HCT116 (cell line): ENCODE measurements around the gene ZCCHC24. TPM values are rescaled to one million over a fixed set of nuclear protein-coding genes. Genes with fewer than 3 reads are reported as not detected.

Experiments
- ATAC-seq: fragments of 200-7000 bp; cut with Tn5 transposase; 2 replicates; pipeline ENCODE4 v1.9.1; 2020; ENCODE audit warnings: mild to moderate bottlenecking, moderate library complexity
- BruUV-seq: library from RNA; stranded (reverse); fragments of 400-500 nt; replicated peaks from 2 replicates; lab custom pipeline; 2021; lab: Mats Ljungman, UMichigan
- CTCF ChIA-PET: fragments of 300-600 bp; sonication (Branson Sonifier 250); formaldehyde crosslinking; loops from one replicate; lab custom pipeline; 2021; ENCODE audit warnings: antibody characterized with exemption; lab: Charles Lee
- POLR2A ChIA-PET: fragments of 300-600, 350-600 bp; sonication (Branson Sonifier 250); formaldehyde crosslinking; loops from one replicate; lab custom pipeline; 2021; ENCODE audit warnings: antibody characterized with exemption; lab: Charles Lee
- RAD21 ChIA-PET, 2 experiments: fragments of 300-600 bp; sonication (Branson Sonifier 250); formaldehyde crosslinking; loops; one replicate each; lab custom pipeline; 2023; ENCODE audit warnings: low total read pairs in 2 of 2; ENCODE audit not compliant: uncharacterized antibody in 2 of 2, unreplicated experiment in 2 of 2, low non-redundant PET in 1 of 2; lab: Charles Lee
- DNase-seq: peaks from one replicate; pipeline ENCODE4 v3.0.0-alpha.2; 2010; ENCODE audit warnings: low read depth, low spot score
- H2AFZ ChIP-seq: fragments of 200-600 bp; shearing (Covaris generic), sonication (generic); 2 replicates; pipeline ENCODE4 v1.6.1; 2017; ENCODE audit warnings: low read depth, mixed run types, mixed read lengths, antibody characterized with exemption, low read length; ENCODE audit not compliant: poor library complexity, severe bottlenecking
- H3K27ac ChIP-seq: 2 replicates; pipeline ENCODE4 v1.5.1; 2012; ENCODE audit warnings: low read depth, low read length
- H3K27me3 ChIP-seq: fragments of 200-600 bp; sonication (generic); 2 replicates; pipeline ENCODE4 v1.6.1; 2016; ENCODE audit warnings: mixed run types, low read length, mixed read lengths; ENCODE audit not compliant: insufficient read depth
- H3K36me3 ChIP-seq, 2 experiments: fragments of 200-500 bp in 1 of 2; fragments of 200-600 bp in 1 of 2; sonication (Bioruptor generic) in 1 of 2; sonication (generic) in 1 of 2; 2 replicates each; pipeline versions ENCODE4 v1.5.1 to v1.6.1; 2014 to 2016; ENCODE audit warnings: low read length in 2 of 2, inconsistent platforms in 1 of 2, mixed read lengths in 1 of 2, mixed run types in 1 of 2; ENCODE audit not compliant: insufficient read depth in 2 of 2, control insufficient read depth in 1 of 2
- H3K4me1 ChIP-seq, 2 experiments: fragments of 200-600 bp in 1 of 2; sonication (generic) in 1 of 2; 2 replicates each; pipeline versions ENCODE4 v1.5.1 to v1.6.1; 2012 to 2017; ENCODE audit warnings: low read length in 2 of 2, inconsistent platforms in 1 of 2, mild to moderate bottlenecking in 1 of 2, mixed read lengths in 1 of 2, mixed run types in 1 of 2, moderate library complexity in 1 of 2; ENCODE audit not compliant: insufficient read depth in 2 of 2, control insufficient read depth in 1 of 2
- H3K4me2 ChIP-seq: fragments of 200-600 bp; sonication (generic); 2 replicates; pipeline ENCODE4 v1.6.1; 2017; ENCODE audit warnings: mixed run types, low read length, mixed read lengths
- H3K4me3 ChIP-seq, 2 experiments: fragments of 200-600 bp in 1 of 2; sonication (generic) in 1 of 2; replicated peaks in 1 of 2; 2 replicates each; pipeline ENCODE4 v1.5.1; 2011 to 2016; ENCODE audit warnings: low read length in 2 of 2, control low read depth in 1 of 2, low read depth in 1 of 2, mild to moderate bottlenecking in 1 of 2, mixed read lengths in 1 of 2, mixed run types in 1 of 2
- H3K79me2 ChIP-seq: fragments of 200-600 bp; sonication (generic); 2 replicates; pipeline ENCODE4 v1.6.1; 2017; ENCODE audit warnings: mild to moderate bottlenecking, mixed run types, low read length, moderate library complexity, mixed read lengths; ENCODE audit not compliant: insufficient read depth
- H3K9ac ChIP-seq: fragments of 200-600 bp; sonication (generic); 2 replicates; pipeline ENCODE4 v1.6.1; 2016; ENCODE audit warnings: low read length, mixed read lengths
- H3K9me2 ChIP-seq: fragments of 200-600 bp; sonication (generic), shearing (Covaris generic); 2 replicates; pipeline ENCODE4 v1.6.1; 2017; ENCODE audit warnings: mixed run types, mild to moderate bottlenecking, moderate library complexity; ENCODE audit not compliant: insufficient read depth
- H3K9me3 ChIP-seq, 2 experiments: fragments of 200-500 bp in 1 of 2; fragments of 200-600 bp in 1 of 2; sonication (Bioruptor generic) in 1 of 2; sonication (generic) in 1 of 2; 2 replicates each; pipeline ENCODE4 v1.6.1; 2014 to 2017; ENCODE audit warnings: low read length in 2 of 2, mixed read lengths in 2 of 2, inconsistent platforms in 1 of 2, low read depth in 1 of 2, mild to moderate bottlenecking in 1 of 2, mixed run types in 1 of 2, moderate library complexity in 1 of 2; ENCODE audit not compliant: control insufficient read depth in 1 of 2, insufficient read depth in 1 of 2
- H4K20me1 ChIP-seq: fragments of 200-600 bp; sonication (generic), shearing (Covaris generic); 2 replicates; pipeline ENCODE4 v1.6.1; 2017; ENCODE audit warnings: mixed run types, mild to moderate bottlenecking, moderate library complexity; ENCODE audit not compliant: insufficient read depth
- ATF3 ChIP-seq: IDR thresholded peaks from 2 replicates; pipeline ENCODE4 v1.6.1; 2012
- CBX3 ChIP-seq: IDR thresholded peaks from 2 replicates; pipeline ENCODE4 v1.6.1; 2012; ENCODE audit warnings: low read depth
- CEBPB ChIP-seq: IDR thresholded peaks from 2 replicates; pipeline ENCODE4 v1.6.1; 2012; ENCODE audit warnings: low read depth
- CTCF ChIP-seq, 3 experiments: fragments of 200-600 bp in 1 of 3; sonication (generic) in 1 of 3; IDR thresholded peaks in 2 of 3; conservative IDR thresholded peaks in 1 of 3; 2 replicates each; pipeline ENCODE4 v1.5.1; 2012 to 2017; ENCODE audit warnings: low read depth in 2 of 3, low read length in 2 of 3, antibody characterized with exemption in 1 of 3, borderline replicate concordance in 1 of 3, control low read depth in 1 of 3, mild to moderate bottlenecking in 1 of 3, mixed read lengths in 1 of 3, mixed run types in 1 of 3, moderate library complexity in 1 of 3; ENCODE audit not compliant: insufficient read depth in 1 of 3
- EGR1 ChIP-seq: IDR thresholded peaks from 2 replicates; pipeline ENCODE4 v1.6.1; 2012; ENCODE audit warnings: low read depth
- ELF1 ChIP-seq: IDR thresholded peaks from 2 replicates; pipeline ENCODE4 v1.6.1; 2012; ENCODE audit warnings: low read depth, borderline replicate concordance
- EZH2 ChIP-seq: fragments of 200-600 bp; sonication (generic); IDR thresholded peaks from 2 replicates; pipeline ENCODE4 v1.6.1; 2017; ENCODE audit warnings: antibody characterized with exemption, mixed run types
- EZH2phosphoT487 ChIP-seq: fragments of 200-600 bp; IDR thresholded peaks from 2 replicates; pipeline ENCODE4 v1.6.1; 2018; ENCODE audit warnings: antibody characterized with exemption, borderline replicate concordance
- JUND ChIP-seq: IDR thresholded peaks from 2 replicates; pipeline ENCODE4 v1.6.1; 2012
- POLR2A ChIP-seq: IDR thresholded peaks from 2 replicates; pipeline ENCODE4 v1.7.0; 2011; ENCODE audit warnings: borderline replicate concordance; ENCODE audit not compliant: insufficient read depth, insufficient read length; ENCODE audit errors: extremely low read depth
- POLR2AphosphoS5 ChIP-seq: IDR thresholded peaks from 2 replicates; pipeline ENCODE4 v1.6.1; 2011; ENCODE audit warnings: mild to moderate bottlenecking, low read depth, low read length, moderate library complexity
- RAD21 ChIP-seq: IDR thresholded peaks from 2 replicates; pipeline ENCODE4 v1.6.1; 2012; ENCODE audit warnings: low read depth, mild to moderate bottlenecking
- SIN3A ChIP-seq: IDR thresholded peaks from 2 replicates; pipeline ENCODE4 v1.6.1; 2012; ENCODE audit warnings: low read depth
- SP1 ChIP-seq: IDR thresholded peaks from 2 replicates; pipeline ENCODE4 v1.6.1; 2012; ENCODE audit warnings: low read depth
- SRF ChIP-seq: IDR thresholded peaks from 2 replicates; pipeline ENCODE4 v1.6.1; 2012; ENCODE audit warnings: low read depth
- TCF7L2 ChIP-seq: IDR thresholded peaks from 2 replicates; pipeline ENCODE4 v1.7.0; 2011; ENCODE audit warnings: borderline replicate concordance, inconsistent platforms; ENCODE audit not compliant: insufficient read depth, insufficient read length; ENCODE audit errors: extremely low read depth
- YY1 ChIP-seq: IDR thresholded peaks from 2 replicates; pipeline ENCODE4 v1.6.1; 2011; ENCODE audit warnings: low read length, low read depth, moderate library complexity, mild to moderate bottlenecking; ENCODE audit not compliant: insufficient replicate concordance; ENCODE audit errors: extremely low read depth
- ZFX ChIP-seq: fragments of 450-650 bp; IDR thresholded peaks from 2 replicates; pipeline ENCODE4 v1.6.1; 2017
- ZNF274 ChIP-seq: fragments of 200-500 bp; sonication (Bioruptor generic); IDR thresholded peaks from 2 replicates; pipeline ENCODE4 v1.6.1; 2014; ENCODE audit warnings: mild to moderate bottlenecking, low read depth, low read length, inconsistent platforms
- intact Hi-C: fragments of 100-400 bp; cut with micrococcal nuclease; formaldehyde crosslinking; loops from 2 replicates; pipeline ENCODE4 v1.10.0; 2022
- total RNA-seq: library from RNA; stranded (reverse); gene quantifications from one replicate; pipeline ENCODE4 v1.2.1, GENCODE V29; 2021; ENCODE audit not compliant: unreplicated experiment
- TF ChIP-seq, protein P1 (sequence below): IDR thresholded peaks from 2 replicates; pipeline ENCODE4 v1.6.1; 2012
- TF ChIP-seq, protein P2 (sequence below): IDR thresholded peaks from 2 replicates; pipeline ENCODE4 v1.6.1; 2011; ENCODE audit warnings: mild to moderate bottlenecking, low read length, moderate library complexity; ENCODE audit not compliant: insufficient replicate concordance; ENCODE audit errors: extremely low read depth

ZCCHC24 gene
- total RNA-seq, 1 experiment from 2014 or later: 7.0 TPM

GRCh38 chr10:79347894-79348639 is 97.4 kb downstream of the ZCCHC24 start:
- no TSS peak for BruUV-seq
- Histone ChIP-seq H3K9me3 (no peaks in the 10 kb centered on the region), H3K9ac (peak overlapping the region; percentile 100), H3K27me3 (no peaks in the 10 kb centered on the region), H3K27ac (peak overlapping the region; percentile 90), H4K20me1 (peaks cover 12% of the 10 kb centered on the region; the same call in 1 of the 2 replicates), H3K4me1 (peaks cover 7 to 31% of the 10 kb centered on the region in 2 experiments; a peak in 3 of 4 replicates), H3K9me2 (no peaks in the 10 kb centered on the region), H3K36me3 (peaks cover 27 to 44% of the 10 kb centered on the region in 2 experiments; a peak in 3 of 4 replicates), H3K79me2 (peaks cover 54% of the 10 kb centered on the region), H2AFZ (no peak overlapping the region), H3K4me2 (peak overlapping the region; percentile 97), H3K4me3 (peak overlapping the region; percentile 85 to 99)
- POLR2A ChIA-PET: interaction anchor here (0.8 to 0.9 kb wide), 2 partner anchors 10 to 140 kb away, joined by 3 read pairs; no protein-coding TSS in a partner anchor
- intact Hi-C loops: no loop called here
- DNase-seq: peak; percentile 8
- ATAC-seq: peak; percentile 60
- CTCF ChIA-PET: interaction anchor here (2.0 kb wide), 1 partner anchor 26 kb away, joined by 5 read pairs; no protein-coding TSS in a partner anchor
- RAD21 ChIA-PET: no interaction called here
- TF ChIP-seq, protein P1, sequence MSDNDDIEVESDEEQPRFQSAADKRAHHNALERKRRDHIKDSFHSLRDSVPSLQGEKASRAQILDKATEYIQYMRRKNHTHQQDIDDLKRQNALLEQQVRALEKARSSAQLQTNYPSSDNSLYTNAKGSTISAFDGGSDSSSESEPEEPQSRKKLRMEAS: peak; percentile 94
- no peak for TF ChIP-seq CTCF (IDR thresholded peaks at IDR 0.05 in 2 of 3, conservative IDR thresholded peaks at IDR 0.05 in 1 of 3; ENCODE audit: borderline replicate concordance in 1 of 3, insufficient read depth in 1 of 3, low read depth in 2 of 3, low read length in 2 of 3)
- TF ChIP-seq ATF3: no peak
- TF ChIP-seq, protein P2, sequence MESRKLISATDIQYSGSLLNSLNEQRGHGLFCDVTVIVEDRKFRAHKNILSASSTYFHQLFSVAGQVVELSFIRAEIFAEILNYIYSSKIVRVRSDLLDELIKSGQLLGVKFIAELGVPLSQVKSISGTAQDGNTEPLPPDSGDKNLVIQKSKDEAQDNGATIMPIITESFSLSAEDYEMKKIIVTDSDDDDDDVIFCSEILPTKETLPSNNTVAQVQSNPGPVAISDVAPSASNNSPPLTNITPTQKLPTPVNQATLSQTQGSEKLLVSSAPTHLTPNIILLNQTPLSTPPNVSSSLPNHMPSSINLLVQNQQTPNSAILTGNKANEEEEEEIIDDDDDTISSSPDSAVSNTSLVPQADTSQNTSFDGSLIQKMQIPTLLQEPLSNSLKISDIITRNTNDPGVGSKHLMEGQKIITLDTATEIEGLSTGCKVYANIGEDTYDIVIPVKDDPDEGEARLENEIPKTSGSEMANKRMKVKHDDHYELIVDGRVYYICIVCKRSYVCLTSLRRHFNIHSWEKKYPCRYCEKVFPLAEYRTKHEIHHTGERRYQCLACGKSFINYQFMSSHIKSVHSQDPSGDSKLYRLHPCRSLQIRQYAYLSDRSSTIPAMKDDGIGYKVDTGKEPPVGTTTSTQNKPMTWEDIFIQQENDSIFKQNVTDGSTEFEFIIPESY: no peak
- TF ChIP-seq YY1: no peak
- TF ChIP-seq SRF: no peak
- peak; percentile 33; the same call in 1 of the 2 replicates for TF ChIP-seq SIN3A
- no peak; the same call in 1 of the 2 replicates for TF ChIP-seq CEBPB
- TF ChIP-seq JUND: no peak
- TF ChIP-seq RAD21: no peak
- no peak for TF ChIP-seq POLR2AphosphoS5
- TF ChIP-seq ELF1: no peak
- TF ChIP-seq POLR2A: no peak
- TF ChIP-seq SP1: no peak
- TF ChIP-seq EZH2phosphoT487: no peak
- no peak for TF ChIP-seq TCF7L2
- TF ChIP-seq ZNF274: no peak
- TF ChIP-seq EGR1: no peak
- TF ChIP-seq CBX3: 0 out of 2 replicates have a peak, but pooled peaks have one; percentile 6
- peak; percentile 71 for TF ChIP-seq ZFX
- TF ChIP-seq EZH2: no peak
